ENCODE measurements around the gene NRG3.

The NRG3 gene

GRCh38 chr10:82496114-82496513 is 621.1 kb downstream of the NRG3 start (continued):
- TF ChIP-seq ZNF148 (tag by site-specific recombination; IDR thresholded peaks at IDR 0.05; ENCODE audit: borderline replicate concordance) = no peak
- TF ChIP-seq SALL2 (tag by site-specific recombination; IDR thresholded peaks at IDR 0.05; ENCODE audit: borderline replicate concordance) = no peak
- no peak for TF ChIP-seq KLF8 (tag by site-specific recombination; IDR thresholded peaks at IDR 0.05)
- no peak for TF ChIP-seq OSR2 (tag by site-specific recombination; IDR thresholded peaks at IDR 0.05)
- no peak for TF ChIP-seq ZNF23 (tag by site-specific recombination; IDR thresholded peaks at IDR 0.05; ENCODE audit: borderline replicate concordance)
- no peak for TF ChIP-seq ZNF473 (tag by site-specific recombination; IDR thresholded peaks at IDR 0.05)
- TF ChIP-seq ZNF600 (tag by site-specific recombination; IDR thresholded peaks at IDR 0.05) = no peak
- TF ChIP-seq ZNF704 (tag by site-specific recombination; IDR thresholded peaks at IDR 0.05) = no peak
- TF ChIP-seq SCRT2 (tag by site-specific recombination; IDR thresholded peaks at IDR 0.05) = no peak

GRCh38 chr10:82497439-82497838 is 622.4 kb downstream of the NRG3 start:
- H3K4me1 ChIP-seq (ENCODE audit: control insufficient read depth, insufficient read depth, low read length) = no peaks in the 10 kb centered on the region
- TF ChIP-seq ZNF24 (tag by site-specific recombination; IDR thresholded peaks at IDR 0.05) (no peak), ZNF23 (tag by site-specific recombination; IDR thresholded peaks at IDR 0.05; ENCODE audit: borderline replicate concordance) (no peak), PRDM2 (tag by site-specific recombination; IDR thresholded peaks at IDR 0.05; ENCODE audit: borderline replicate concordance) (no peak), ZNF292 (tag by site-specific recombination; IDR thresholded peaks at IDR 0.05; ENCODE audit: borderline replicate concordance, low read depth) (no peak), ZNF843 (tag by site-specific recombination; IDR thresholded peaks at IDR 0.05) (no peak), ZNF184 (tag by site-specific recombination; IDR thresholded peaks at IDR 0.05) (no peak), ZFP3 (tag by site-specific recombination; IDR thresholded peaks at IDR 0.05; ENCODE audit: low read depth) (no peak)
- TF ChIP-seq, protein P1, sequence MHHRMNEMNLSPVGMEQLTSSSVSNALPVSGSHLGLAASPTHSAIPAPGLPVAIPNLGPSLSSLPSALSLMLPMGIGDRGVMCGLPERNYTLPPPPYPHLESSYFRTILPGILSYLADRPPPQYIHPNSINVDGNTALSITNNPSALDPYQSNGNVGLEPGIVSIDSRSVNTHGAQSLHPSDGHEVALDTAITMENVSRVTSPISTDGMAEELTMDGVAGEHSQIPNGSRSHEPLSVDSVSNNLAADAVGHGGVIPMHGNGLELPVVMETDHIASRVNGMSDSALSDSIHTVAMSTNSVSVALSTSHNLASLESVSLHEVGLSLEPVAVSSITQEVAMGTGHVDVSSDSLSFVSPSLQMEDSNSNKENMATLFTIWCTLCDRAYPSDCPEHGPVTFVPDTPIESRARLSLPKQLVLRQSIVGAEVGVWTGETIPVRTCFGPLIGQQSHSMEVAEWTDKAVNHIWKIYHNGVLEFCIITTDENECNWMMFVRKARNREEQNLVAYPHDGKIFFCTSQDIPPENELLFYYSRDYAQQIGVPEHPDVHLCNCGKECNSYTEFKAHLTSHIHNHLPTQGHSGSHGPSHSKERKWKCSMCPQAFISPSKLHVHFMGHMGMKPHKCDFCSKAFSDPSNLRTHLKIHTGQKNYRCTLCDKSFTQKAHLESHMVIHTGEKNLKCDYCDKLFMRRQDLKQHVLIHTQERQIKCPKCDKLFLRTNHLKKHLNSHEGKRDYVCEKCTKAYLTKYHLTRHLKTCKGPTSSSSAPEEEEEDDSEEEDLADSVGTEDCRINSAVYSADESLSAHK (tag by site-specific recombination; IDR thresholded peaks at IDR 0.05) = no peak
- no peaks in the 10 kb centered on the region for H3K36me3 ChIP-seq (ENCODE audit: control insufficient read depth in 2 of 2, insufficient read depth in 1 of 2, low read length in 2 of 2)
- no peak overlapping the region for H3K27ac ChIP-seq (ENCODE audit: extremely low read depth, low read depth, low read length)
- CTCF ChIA-PET = no interaction called here
- H3K9me3 ChIP-seq (ENCODE audit: control insufficient read depth, insufficient read depth, low read depth, low read length) = no peaks in the 10 kb centered on the region
- POLR2A ChIA-PET = no interaction called here
- H3K4me3 ChIP-seq (ENCODE audit: low read depth, low read length) = no peak overlapping the region

Measured in HEK293 (cell line).